Fibroblast of peridontal ligament (primary cell): ENCODE results near the gene IQGAP2.

Experiments
- DNase-seq: peaks from one replicate; pipeline ENCODE4 v3.0.0-alpha.2; 2010; ENCODE audit errors: extremely low read depth

IQGAP2 gene

DNA sequence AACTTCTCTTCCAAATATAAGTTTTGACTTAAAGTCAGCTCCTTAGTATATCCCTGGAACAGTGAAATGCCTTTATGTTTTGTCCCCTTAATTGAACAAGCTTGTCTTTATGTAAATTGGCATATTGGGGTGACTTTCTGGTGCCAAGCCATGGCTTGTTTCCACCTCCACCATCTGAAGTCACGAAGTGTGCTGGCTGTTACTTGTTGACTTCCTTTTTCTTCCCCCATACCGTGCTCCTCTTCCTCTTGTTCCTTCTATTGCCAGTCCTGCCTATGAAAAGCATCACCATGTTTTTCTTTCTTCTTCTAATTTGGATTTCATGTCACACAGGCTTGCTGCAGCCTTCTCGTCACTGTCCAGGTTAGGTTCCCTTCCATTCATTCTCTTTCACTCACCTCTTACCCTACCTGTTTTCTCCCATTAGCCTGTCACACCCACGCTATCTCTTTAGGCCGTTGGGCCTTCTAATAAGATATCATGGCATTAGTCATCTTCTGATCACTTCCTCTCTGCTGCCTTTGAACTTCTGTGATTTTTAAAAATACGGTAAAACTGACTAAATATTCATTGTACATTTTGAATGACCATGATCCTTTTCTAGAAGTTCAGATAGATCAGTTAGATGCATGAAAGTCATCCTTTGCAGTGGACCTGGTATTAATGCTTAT lies 48.1 kb downstream of the IQGAP2 start:
- DNase-seq: no peak

DNA sequence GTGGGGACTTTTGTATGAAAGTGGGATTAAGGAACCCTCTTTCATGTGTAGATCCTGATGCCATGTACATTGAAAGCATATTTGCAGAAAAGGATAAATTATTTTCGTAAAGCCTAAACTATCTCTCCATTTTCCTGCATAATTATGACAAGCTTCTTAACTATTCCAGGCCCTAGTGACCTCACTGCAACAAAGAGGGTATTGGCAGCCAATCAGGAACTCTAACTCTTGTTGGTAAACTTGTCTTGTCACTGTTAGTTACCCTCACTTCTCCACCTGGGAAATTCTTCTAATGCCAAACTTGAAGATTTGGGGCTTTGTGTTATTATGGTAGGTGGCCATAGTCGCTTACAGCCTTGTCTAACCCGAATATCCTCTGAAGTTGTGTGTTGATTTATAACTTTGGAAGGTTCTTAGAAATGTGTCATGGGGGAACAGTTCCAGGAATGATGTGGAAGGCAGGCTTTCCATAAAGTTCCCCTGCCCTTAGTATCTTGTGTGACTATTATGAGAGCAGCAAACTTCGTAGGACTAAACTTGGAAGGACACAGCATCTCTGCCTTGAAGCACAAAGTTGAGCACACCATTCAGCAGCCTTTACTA lies 52.5 kb downstream of the IQGAP2 start:
- no peak for DNase-seq

DNA sequence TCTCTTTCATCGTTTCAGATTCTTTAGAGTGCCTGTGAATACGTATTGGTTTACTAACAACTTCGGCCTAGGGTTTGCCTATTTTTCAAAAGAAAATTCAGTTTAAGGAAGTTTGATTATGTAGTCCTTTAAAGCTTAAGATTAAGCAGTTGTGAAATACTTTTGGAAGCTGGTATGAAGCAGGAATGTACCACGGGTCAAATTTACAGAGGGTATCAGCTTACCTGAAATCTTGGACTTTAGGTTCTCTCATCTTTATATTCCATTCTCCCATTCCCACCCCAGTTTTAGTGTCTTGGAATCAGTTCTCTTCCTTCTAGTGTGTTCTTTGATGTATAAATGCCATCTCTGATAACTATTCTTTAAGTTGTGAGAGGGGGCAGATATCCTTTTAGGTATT lies 53.2 kb downstream of the IQGAP2 start:
- no peak for DNase-seq

DNA sequence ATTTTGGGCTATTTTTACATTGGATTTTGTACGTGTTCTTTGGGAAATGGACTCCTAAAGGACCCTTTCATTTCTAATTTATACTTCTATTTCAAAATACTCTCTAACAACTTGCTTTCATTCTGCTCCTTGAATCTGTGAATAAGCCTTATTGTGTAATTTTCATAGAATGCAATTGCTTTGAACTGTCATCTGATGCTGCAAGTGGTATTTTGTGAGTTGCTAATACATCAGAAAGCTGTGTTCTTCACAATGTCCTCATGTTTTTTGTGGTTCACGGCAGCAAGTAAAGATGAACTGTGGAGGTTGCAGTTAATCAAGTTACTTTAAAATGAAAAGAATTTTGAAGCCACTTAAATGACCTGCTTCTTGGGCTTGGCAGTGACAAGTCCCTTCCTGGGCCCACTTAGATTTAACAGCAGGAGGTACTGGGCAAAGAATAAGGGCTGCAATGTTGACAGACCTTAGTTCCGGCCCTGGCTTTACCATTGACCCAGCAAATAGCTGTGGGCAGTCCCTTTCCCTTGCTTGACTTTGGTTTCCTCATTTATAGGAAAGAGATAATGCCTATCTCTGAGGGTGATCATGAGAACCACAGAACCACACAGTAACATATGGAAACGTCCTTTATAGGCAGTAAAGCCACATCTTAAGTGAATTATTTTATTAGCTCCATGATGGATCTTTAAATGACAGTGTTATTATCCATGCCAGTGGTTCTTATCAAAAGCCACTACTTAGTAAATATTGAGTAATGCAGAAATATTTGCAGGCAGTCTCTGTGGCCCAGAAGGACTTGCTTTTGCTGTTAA lies 54.8 kb downstream of the IQGAP2 start:
- no peak for DNase-seq

DNA sequence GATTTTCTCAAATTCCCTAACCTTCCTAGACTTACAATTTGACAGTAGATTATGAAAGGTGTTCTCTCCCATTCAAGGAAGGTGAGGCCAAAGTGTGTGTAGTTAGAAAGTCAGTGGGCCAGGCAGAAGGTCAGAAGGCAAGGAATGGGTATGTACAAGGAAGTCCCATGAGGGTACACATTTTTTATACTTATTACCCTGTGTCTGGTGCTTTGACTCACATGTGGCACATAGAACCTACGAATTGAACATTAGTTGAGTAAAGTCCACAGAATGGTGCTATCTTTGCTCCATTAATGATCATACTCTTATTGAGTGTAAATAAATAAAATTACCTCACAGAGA lies 55.4 kb downstream of the IQGAP2 start:
- DNase-seq: no peak

DNA sequence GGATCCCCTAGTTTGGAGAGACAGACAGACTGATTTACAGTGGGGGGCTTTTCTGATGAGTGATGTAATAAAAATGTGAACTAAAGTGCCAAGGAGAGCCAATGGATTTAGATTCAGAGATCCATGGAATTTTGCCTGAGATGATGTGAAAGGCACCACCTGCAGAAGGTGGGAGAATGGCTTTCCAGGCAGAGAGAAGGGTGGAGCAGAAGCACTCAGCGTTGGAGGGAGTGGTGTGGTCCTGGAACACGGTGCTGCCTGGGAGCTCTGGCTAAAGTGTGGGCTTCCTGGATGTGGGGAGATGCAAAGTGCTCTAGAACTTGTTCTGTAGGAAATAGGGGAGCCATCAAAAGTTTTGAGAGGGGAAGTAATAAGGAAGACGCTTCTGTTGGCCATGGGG lies 57.0 kb downstream of the IQGAP2 start:
- DNase-seq: no peak

DNA sequence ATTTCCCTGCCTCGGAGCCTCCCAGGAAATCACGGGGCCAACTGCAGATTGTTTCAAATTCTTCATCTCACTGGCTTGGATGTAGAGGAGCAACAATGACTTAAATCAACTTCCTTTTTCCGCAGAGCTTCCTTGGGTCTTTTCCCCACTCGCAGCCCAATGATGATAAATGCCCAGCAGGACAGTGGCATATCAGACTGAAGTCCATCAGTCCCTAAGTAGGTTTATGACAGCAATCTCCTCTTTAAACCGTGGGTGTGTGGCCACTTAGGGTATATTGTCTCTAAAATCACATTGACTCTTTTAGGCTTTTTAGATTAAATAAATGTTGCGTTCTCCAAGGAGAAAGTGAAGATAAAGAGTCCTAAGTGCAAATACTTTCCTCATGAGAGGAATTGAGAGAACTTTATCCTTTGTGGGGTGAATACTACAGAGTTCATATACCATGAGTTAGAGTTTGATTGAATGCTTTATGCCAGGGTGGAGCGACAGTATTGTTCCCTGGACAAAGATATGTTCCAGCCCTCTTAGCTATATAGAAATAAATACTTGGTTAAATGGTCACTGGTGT lies 59.1 kb downstream of the IQGAP2 start:
- no peak for DNase-seq

DNA sequence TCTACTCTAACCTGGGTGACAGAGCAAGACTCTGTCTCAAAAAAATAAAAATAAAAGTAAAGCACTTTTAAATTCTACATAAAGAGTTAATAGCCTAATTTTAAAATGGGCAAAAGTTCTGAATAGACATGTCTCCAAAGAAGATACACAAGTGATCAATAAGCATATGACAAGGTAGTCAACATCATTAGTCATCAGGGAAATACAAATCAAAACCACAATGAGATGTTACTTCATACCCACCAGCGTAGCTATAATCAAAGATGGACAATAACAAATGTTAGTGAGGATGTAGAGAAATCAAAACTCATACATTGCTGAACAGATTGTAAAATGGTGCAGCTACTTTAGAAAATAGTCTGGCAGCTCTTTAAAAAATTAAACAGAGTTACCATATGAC lies 64.1 kb downstream of the IQGAP2 start:
- no peak for DNase-seq

DNA sequence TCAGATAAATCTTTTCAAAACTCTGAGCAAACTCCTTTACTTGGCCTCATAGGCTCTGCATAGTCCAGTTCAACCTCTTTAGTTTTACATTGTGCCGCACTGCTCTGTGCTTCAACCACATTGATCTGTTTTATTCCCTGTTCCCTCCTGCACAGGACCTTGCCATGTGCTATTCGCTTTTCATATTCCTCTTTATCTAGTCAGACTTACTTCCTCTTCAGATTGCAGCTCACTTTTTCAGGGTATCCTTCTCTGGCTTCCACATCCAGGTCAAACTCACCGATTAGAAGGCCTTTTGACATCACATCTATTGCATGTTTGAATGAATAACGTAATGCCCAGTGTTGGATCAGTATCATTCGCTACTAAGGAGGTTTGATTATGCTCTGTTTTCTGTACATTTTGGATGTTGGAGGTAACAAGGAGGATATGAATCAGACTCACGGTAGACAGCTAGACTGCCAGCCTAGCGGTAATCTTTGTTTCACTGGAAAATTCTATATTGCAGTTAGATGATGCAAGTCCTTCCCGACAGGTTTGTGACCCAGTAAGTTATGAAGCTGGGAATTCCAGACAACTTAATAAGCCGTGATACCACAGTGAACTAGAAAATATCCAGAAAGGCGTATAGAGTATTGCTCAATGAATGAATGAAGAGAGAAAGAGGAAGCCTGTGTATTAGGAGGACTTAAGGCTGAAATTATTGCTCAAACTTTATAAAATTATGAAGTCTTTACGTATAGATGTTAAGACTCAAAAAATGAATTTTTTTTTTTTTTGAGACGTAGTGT lies 65.7 kb downstream of the IQGAP2 start:
- DNase-seq: no peak

DNA sequence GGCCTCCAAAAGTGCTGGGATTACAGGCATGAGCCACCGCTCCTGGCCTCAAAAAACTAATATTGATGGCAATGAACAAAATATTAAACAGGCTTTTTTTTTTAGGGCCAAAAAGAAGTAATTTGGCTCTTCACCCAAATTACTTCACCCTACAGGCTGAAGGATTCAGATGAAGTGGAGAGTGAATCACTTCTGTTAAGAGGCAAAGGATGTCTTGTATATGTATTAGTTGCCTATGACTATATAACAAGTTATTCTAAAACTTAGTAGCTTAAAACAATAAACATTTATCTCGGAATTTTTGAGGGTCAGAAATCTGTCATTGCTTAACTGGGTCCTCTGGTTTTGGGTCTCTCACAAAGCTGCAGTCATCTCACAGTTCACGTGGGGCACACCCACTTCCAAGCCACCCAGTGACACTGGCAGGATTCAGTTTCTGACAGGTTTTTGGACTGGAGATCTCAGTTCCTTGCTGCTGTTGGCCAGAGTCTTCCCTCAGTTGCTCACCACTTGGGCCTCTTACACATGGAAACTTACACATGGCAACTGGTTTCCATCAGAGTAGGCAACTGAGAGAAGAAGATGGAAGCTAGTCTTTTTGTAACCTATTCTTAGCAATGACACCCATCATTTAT lies 66.7 kb downstream of the IQGAP2 start:
- no peak for DNase-seq

DNA sequence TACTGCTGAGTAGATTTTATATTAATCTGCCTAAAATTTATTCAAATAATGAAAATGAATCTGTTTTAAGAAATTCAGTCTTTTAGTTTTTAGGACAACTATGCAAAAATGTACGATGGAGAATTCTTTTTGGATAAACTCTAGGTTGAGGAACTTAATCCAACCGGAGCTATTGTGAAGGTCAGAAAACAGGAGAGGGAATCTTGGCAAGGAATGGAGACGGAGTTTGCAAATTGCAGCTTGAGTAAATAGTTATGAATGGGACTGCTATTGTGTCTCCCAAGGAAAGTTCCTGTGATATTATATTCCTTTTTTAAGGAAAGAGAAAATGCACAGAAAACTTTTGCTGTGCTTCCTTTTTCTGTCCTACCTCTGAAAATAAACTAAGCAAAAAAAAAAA lies 67.9 kb downstream of the IQGAP2 start:
- no peak for DNase-seq

DNA sequence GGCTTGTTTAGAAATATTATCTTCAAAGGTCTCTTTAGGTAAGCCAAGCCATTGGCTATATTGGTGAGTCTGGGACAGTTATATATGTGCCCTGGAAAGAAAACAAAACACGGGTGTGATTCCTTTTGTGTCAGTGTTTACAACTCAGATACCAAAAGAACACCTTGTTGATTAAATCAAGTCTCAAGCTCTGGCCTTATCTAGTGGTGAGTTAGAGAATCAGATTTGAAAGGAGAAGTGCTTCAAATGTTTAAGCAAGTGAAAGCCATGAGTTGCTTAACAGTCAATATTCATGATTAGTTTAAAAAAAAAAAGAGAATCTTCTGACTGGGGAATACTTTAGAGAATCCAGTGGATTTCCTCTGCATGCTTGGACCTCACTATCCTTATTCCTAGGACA lies 68.3 kb downstream of the IQGAP2 start:
- DNase-seq: no peak

DNA sequence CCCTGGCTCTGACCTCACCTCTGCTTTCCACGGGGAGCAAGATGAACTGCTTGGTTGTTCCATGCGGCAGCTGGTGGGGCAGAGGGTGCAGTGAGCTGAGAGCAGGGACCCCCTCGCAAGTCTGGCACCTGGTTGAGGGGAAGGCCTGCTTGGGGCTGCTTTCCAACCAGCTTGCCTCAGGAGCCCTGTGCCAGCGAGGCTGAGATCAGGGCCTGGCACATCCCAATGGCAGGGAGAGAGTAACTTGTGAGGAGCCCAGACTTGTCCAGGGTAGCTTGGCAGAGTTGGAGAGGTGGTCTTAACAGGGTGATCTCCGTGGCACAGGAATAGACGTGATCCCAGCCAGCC lies 68.9 kb downstream of the IQGAP2 start:
- no peak for DNase-seq

DNA sequence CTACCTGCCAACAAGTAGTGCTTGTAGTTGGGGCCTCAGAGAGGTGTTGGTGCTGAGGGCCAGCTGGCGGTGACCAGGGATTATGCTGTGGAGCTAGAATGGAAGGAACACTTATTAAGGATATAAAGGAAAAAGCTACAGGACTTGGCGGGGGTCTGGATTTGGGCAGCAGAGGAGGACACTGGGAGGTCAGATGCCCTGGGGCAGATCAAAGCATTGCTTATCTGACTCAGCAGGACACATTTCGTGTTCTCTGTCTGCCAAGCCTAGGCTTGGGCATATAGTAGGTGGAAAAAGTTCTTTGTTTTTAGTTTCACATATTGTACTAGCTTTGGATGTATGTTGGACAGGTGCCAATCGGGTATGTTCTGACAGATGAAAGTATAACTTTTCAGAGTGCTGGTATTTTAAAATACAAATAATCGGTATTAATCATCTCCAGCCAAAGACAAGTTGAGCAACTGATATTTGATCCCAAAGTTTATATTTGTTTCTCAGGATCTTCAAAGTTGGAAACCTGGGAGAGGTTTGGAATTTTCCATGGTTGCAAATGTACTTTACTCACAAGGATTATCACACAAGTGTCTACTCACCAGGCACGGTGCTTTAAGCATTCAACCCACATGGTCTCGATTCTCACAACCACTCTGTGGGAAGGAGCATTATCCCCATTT lies 69.4 kb downstream of the IQGAP2 start:
- DNase-seq: no peak

DNA sequence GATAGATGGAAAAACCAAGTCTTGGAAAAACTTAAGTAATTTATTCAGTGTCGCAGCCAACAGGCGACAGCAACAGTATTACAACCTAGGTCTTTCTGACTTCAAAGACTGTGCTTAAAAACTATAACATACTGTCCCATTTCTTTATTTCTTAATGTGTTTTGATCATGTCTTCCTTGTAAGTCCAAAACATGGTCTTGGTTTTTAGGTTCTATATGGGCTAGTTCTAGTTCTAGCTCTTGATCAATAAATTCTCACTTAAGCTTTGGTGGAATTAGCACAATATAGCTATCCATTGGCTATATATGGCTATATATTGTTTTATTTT lies 69.9 kb downstream of the IQGAP2 start:
- DNase-seq: no peak

DNA sequence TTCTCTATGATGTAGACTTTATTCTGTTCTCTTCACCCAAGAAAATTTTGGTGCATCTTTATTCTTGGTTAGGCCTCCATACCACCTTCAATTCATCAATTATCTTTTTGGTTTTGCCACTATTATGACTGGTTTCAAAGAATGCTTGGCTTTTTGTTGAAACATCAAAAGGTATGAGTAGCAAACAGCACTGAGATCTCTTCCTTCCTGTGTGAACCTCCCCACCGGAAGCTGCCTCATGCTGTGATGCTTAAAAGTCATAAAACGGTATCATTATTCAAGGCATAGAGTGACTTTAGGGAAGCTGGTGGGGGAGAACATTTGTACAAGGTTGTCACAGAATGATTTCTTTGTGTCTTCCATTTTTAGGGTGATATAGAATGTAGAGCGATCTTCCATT lies 70.6 kb downstream of the IQGAP2 start:
- no peak for DNase-seq

DNA sequence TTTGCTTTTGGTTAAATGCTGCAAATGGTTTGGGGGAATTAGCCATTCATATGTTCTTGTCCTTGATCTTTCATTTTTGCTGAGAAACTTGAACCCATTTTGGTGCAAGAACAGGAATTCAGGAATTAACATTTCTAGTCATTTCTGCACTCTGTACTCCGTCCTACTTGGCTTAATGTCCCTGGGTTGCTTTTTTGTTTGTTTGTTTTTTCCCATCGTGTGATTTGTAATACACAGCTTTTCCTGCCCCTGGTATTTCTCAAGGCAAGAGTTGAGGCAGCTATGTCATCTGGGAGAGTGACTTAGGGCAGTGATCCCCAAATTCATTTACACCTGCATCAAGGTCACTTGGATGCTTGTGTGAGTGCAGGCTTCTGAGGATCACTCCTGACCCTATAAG lies 71.3 kb downstream of the IQGAP2 start:
- DNase-seq: no peak

DNA sequence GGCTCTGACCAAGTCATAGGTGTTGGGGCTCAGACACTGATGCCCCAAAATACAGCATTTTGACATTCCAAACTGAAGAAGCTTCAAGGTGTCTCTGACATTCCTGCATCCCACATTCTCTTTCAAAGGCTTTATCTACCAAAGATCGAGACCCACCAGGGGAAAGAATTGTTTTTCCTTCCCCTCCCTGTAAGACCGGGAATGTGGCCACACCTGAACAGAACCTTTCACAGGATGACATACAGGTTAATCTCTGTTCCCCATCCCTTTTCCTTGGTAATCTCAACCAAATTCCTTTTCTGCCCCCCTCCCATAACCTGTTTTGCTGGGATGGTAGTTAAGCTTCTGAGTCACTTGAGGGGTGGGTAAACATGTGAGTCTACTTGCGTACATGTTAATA lies 72.3 kb downstream of the IQGAP2 start:
- no peak for DNase-seq

DNA sequence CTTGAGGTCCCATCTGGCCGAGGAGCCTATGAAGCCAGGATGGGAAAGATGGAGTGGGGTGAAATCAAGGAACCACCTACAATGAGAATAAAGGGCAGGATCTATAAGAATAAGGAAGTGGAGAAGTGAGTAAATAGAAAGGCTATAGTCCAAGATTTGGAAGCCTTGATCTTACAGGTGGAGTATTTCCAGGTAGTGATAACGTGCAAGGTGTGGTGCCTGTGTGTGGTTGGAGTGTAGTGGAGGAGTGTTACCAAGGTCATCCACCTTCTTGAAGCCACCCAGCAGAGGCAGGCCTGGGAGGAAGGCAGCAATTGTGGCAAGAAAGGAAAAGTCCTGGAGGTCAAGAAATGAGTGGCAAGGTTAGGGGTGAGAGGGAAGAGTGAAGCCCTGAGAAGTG lies 72.9 kb downstream of the IQGAP2 start:
- no peak for DNase-seq

DNA sequence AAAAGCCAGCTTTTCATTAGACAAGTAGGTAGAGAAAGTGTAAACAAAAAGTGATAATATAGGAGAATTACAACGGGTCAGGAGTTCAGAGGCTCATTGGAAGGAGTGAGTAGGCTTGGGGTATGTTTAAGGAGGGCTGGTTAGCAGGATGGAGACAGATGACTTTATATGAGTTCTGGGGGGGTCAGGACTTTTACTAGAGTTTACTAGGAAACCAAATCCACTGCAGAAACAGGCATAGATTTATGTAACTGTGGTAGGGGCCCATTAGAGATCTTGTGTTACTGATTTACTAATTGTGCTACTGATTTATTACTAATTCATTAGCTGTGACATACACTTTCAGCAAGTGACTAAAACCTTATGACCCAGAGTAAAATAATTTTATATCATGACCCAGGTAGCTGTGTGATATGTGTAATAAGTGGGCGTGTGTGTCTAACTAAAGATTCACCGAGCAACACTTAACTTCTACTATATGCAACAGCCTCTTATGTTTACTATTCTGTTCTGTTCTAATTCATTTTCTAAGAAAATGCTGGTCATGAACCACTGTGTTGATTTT lies 73.5 kb downstream of the IQGAP2 start:
- DNase-seq: no peak

DNA sequence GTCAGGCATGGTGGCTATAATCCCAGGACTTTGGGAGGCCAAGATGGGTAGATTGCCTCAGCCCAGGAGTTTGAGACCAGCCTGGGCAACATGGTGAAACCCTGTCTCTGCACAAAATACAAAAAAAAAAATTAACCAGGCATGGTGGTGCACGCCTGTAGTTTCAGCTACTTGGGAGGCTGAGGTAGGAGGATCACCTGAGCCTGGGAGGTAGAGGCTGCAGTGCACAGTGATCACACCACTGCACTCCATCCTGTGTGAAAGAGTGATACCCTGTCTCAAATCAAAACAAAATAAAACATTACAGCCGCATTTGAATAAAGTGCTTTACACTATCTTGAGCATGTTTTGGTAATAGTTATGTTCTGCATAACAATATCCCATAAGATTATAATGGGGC lies 74.0 kb downstream of the IQGAP2 start:
- DNase-seq: no peak
